Osteocyte (in vitro differentiated cells): ENCODE data around the gene CSPG5. TPM values are rescaled to one million over a fixed set of nuclear protein-coding genes. Genes with fewer than 3 reads are reported as not detected.

Experiments
- DNase-seq: peaks from one replicate; pipeline ENCODE4 v3.0.0; 2021; ENCODE audit warnings: mixed read lengths; ENCODE audit not compliant: unreplicated experiment; ENCODE audit errors: extremely low spot score
- H3K27ac Mint-ChIP-seq: one replicate; pipeline ENCODE4 v1.8.0; 2021; ENCODE audit warnings: mild to moderate bottlenecking, mixed read lengths; ENCODE audit not compliant: unreplicated experiment
- H3K27me3 Mint-ChIP-seq: one replicate; pipeline ENCODE4 v1.8.0; 2021; ENCODE audit warnings: mixed read lengths; ENCODE audit not compliant: unreplicated experiment
- H3K36me3 Mint-ChIP-seq: one replicate; pipeline ENCODE4 v1.8.0; 2021; ENCODE audit warnings: mixed read lengths; ENCODE audit not compliant: unreplicated experiment
- H3K4me1 Mint-ChIP-seq: one replicate; pipeline ENCODE4 v1.8.0; 2021; ENCODE audit warnings: mixed read lengths; ENCODE audit not compliant: unreplicated experiment
- H3K4me3 Mint-ChIP-seq: one replicate; pipeline ENCODE4 v1.8.0; 2021; ENCODE audit warnings: mild to moderate bottlenecking, moderate library complexity, mixed read lengths; ENCODE audit not compliant: unreplicated experiment
- H3K9me3 Mint-ChIP-seq: one replicate; pipeline ENCODE4 v1.8.0; 2021; ENCODE audit warnings: mixed read lengths; ENCODE audit not compliant: unreplicated experiment
- total RNA-seq: library from RNA; stranded (reverse); gene quantifications from 2 replicates; pipeline ENCODE4 v1.2.1, GENCODE V29; 2021
- TF ChIP-seq, protein P1 (sequence below): fragments of 200-600 bp; sonication (generic); IDR thresholded peaks from 2 replicates; pipeline ENCODE4 v1.5.0; 2021; ENCODE audit warnings: antibody characterized with exemption, mild to moderate bottlenecking, moderate library complexity

Gene CSPG5
- total RNA-seq, 1 donor from 2014 or later, result 0.59 TPM

DNA sequence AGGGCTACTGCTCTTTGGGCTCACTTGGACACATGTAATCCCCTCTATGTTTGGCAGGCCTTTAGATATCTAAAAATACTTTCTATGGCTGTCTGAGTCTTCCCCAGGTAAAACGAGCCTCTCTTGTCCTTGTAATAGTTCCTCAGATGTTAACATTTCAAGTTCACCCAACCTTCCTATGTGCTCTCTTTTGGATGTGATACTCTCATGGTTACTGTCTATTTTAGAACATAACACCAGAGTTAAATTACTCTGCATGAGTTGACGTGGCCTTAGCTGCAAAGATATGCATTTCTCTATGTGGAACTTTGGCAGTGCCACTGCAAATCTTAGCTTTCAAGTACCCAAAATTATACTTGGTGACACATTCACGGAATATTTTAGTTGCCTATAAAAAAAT lies 31.9 kb upstream of the CSPG5 start:
- H3K27ac Mint-ChIP-seq, result no peak overlapping the region
- peaks cover 44% of the 10 kb centered on the region for H3K36me3 Mint-ChIP-seq
- DNase-seq, result no peak
- TF ChIP-seq, protein P1, sequence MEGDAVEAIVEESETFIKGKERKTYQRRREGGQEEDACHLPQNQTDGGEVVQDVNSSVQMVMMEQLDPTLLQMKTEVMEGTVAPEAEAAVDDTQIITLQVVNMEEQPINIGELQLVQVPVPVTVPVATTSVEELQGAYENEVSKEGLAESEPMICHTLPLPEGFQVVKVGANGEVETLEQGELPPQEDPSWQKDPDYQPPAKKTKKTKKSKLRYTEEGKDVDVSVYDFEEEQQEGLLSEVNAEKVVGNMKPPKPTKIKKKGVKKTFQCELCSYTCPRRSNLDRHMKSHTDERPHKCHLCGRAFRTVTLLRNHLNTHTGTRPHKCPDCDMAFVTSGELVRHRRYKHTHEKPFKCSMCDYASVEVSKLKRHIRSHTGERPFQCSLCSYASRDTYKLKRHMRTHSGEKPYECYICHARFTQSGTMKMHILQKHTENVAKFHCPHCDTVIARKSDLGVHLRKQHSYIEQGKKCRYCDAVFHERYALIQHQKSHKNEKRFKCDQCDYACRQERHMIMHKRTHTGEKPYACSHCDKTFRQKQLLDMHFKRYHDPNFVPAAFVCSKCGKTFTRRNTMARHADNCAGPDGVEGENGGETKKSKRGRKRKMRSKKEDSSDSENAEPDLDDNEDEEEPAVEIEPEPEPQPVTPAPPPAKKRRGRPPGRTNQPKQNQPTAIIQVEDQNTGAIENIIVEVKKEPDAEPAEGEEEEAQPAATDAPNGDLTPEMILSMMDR, result no peak
- peaks cover 16% of the 10 kb centered on the region for H3K4me1 Mint-ChIP-seq
- no peak overlapping the region for H3K4me3 Mint-ChIP-seq
- no peaks in the 10 kb centered on the region for H3K27me3 Mint-ChIP-seq
- H3K9me3 Mint-ChIP-seq, result no peaks in the 10 kb centered on the region

DNA sequence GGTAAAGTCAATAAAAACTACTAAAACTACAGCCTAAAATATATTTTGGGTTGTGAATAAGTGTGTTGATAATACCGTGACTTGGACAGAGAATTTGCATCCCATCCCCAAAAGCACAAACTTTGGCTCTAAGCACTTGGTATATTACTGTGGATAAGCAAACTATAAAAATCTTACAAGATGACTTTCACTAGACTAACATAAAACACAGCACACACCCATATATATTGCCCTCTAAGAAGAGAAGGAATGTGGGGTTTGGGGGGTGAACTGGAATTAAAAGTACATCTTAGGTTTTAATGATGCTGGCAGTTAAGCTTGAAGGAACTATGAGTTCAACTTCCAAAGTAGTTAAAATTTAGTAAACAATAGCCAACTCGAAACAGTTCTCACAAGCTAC lies 28.7 kb upstream of the CSPG5 start:
- Mint-ChIP-seq H3K27ac (no peak overlapping the region), H3K4me1 (peaks cover 10% of the 10 kb centered on the region), H3K27me3 (no peaks in the 10 kb centered on the region), H3K36me3 (peaks cover 52% of the 10 kb centered on the region), H3K9me3 (no peaks in the 10 kb centered on the region), H3K4me3 (no peak overlapping the region)
- no peak for DNase-seq
- TF ChIP-seq, protein P1, result no peak

DNA sequence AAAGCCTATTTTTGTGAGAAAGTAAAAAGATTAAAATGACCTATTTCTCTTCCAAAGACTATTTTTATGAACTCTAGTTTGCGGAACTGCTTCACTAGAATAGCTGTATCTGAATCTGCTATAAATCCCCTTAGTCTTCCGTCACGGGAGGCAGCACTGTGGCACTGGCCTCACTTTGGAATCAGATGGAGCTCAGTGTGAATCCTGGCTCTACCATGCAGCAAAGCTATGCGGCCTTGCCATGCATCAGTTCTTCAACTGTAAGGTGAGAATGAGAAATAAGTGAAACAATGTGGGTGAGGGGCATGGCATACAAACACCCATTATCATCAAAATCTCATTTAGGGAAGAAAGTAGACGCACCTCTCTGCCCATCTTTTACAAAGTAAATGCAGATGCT lies 27.5 kb upstream of the CSPG5 start:
- DNase-seq, result no peak
- H3K9me3 Mint-ChIP-seq, result no peaks in the 10 kb centered on the region
- TF ChIP-seq, protein P1, result no peak
- H3K27ac Mint-ChIP-seq, result no peak overlapping the region
- H3K4me3 Mint-ChIP-seq, result no peak overlapping the region
- no peaks in the 10 kb centered on the region for H3K27me3 Mint-ChIP-seq
- H3K4me1 Mint-ChIP-seq, result no peaks in the 10 kb centered on the region
- peaks cover 47% of the 10 kb centered on the region for H3K36me3 Mint-ChIP-seq

DNA sequence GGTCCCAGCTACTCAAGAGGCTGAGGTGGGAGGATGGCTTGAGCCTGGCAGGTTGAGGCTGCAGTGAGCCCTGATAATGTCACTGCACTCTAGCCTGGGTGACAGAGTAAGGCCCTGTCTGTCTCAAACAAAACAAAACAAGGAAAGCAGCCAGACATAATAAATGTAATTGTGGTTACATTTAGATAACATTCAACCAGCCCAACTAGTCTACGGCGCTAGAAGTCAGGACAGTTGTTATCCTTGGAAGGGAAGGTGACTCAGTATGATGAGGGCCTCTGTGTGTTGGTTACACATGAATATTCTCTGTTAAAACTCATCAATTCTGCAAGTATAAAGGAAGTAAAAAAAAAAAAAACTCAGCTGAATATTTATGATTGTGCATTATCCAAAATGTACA lies 27.0 kb upstream of the CSPG5 start:
- Mint-ChIP-seq H3K27me3 (no peaks in the 10 kb centered on the region), H3K36me3 (peaks cover 44% of the 10 kb centered on the region), H3K27ac (no peak overlapping the region), H3K9me3 (no peaks in the 10 kb centered on the region), H3K4me1 (no peaks in the 10 kb centered on the region), H3K4me3 (no peak overlapping the region)
- no peak for DNase-seq
- TF ChIP-seq, protein P1, result no peak

DNA sequence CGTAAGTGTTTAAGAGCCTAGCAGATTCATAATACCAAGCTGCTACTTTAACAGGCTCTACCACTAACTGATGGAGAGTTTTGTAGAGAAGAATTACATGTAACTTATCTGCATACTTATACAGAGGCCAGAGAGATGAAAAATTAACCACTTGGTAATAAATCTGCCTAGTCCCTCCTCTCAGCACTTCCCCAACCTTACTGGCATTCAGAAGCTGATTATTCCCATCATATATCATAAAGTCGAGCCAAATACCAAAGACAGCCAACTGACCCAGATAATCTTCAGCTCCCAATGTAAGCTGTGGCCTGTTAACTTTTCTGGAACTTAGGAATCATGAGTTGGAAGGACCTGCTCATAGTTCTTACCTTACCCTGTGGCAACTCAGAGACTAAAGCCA lies 25.5 kb upstream of the CSPG5 start:
- H3K9me3 Mint-ChIP-seq, result no peaks in the 10 kb centered on the region
- H3K4me3 Mint-ChIP-seq, result no peak overlapping the region
- no peaks in the 10 kb centered on the region for H3K4me1 Mint-ChIP-seq
- no peak for DNase-seq
- TF ChIP-seq, protein P1, result no peak
- H3K27me3 Mint-ChIP-seq, result no peaks in the 10 kb centered on the region
- H3K36me3 Mint-ChIP-seq, result peaks cover 36% of the 10 kb centered on the region
- H3K27ac Mint-ChIP-seq, result no peak overlapping the region
